CD8-positive, alpha-beta memory T cell (primary cell): ENCODE results near the gene KATNB1. TPM values are rescaled to one million over a fixed set of nuclear protein-coding genes. Genes with fewer than 3 reads are reported as not detected.
A peak's percentile ranks its signal among the peaks of the same experiment; 100 is the strongest.

Experiments used
- CTCF ChIA-PET: fragments of 350-600 bp; sonication (Branson Sonifier 250); formaldehyde crosslinking; loops from one replicate; lab custom pipeline; 2021; ENCODE audit warnings: antibody characterized with exemption; lab: Charles Lee
- POLR2A ChIA-PET: fragments of 350-600 bp; sonication (Branson Sonifier 250); formaldehyde crosslinking; loops from one replicate; lab custom pipeline; 2021; ENCODE audit warnings: antibody characterized with exemption; lab: Charles Lee
- DNase-seq, 5 donors: peaks; one replicate each; pipeline versions ENCODE4 v3.0.0 to v3.0.0-alpha.2; 2020 to 2022; ENCODE audit warnings: mixed read lengths in 1 of 5
- H3K27ac ChIP-seq: one replicate; pipeline ENCODE4 v1.7.0; 2013; ENCODE audit warnings: low read depth, mild to moderate bottlenecking, low read length, moderate library complexity
- H3K27me3 ChIP-seq: 2 replicates; pipeline ENCODE4 v1.7.0; 2013; ENCODE audit warnings: low read length, mild to moderate bottlenecking; ENCODE audit not compliant: insufficient read depth, poor library complexity, severe bottlenecking
- H3K36me3 ChIP-seq: 2 replicates; pipeline ENCODE4 v1.7.0; 2013; ENCODE audit warnings: mild to moderate bottlenecking, low read length, moderate library complexity; ENCODE audit not compliant: insufficient read depth
- H3K4me1 ChIP-seq: 2 replicates; pipeline ENCODE4 v1.7.0; 2013; ENCODE audit warnings: mild to moderate bottlenecking, low read length, moderate library complexity; ENCODE audit not compliant: insufficient read depth
- H3K4me3 ChIP-seq: 2 replicates; pipeline ENCODE4 v1.7.0; 2013; ENCODE audit warnings: mild to moderate bottlenecking, low read length
- H3K9me3 ChIP-seq: 2 replicates; pipeline ENCODE4 v1.7.0; 2013; ENCODE audit warnings: mild to moderate bottlenecking, low read length
- H3K27ac Mint-ChIP-seq, 8 donors: one replicate each; pipeline ENCODE4 v1.8.0; 2020 to 2021; ENCODE audit warnings: mixed read lengths in 8 of 8, mild to moderate bottlenecking in 6 of 8, inconsistent platforms in 3 of 8, moderate library complexity in 3 of 8
- H3K27me3 Mint-ChIP-seq, 2 donors: one replicate each; pipeline ENCODE4 v1.8.0; 2020 to 2021; ENCODE audit warnings: mixed read lengths in 2 of 2, mild to moderate bottlenecking in 1 of 2, moderate library complexity in 1 of 2
- H3K36me3 Mint-ChIP-seq, 3 donors: one replicate each; pipeline ENCODE4 v1.8.0; 2020 to 2021; ENCODE audit warnings: mixed read lengths in 3 of 3, inconsistent platforms in 1 of 3, mild to moderate bottlenecking in 1 of 3
- H3K4me1 Mint-ChIP-seq, 3 donors: one replicate each; pipeline ENCODE4 v1.8.0; 2020 to 2021; ENCODE audit warnings: mixed read lengths in 3 of 3, inconsistent platforms in 1 of 3, mild to moderate bottlenecking in 1 of 3
- H3K4me3 Mint-ChIP-seq, 7 donors: one replicate each; pipeline ENCODE4 v1.8.0; 2020 to 2021; ENCODE audit warnings: mixed read lengths in 7 of 7, mild to moderate bottlenecking in 6 of 7, moderate library complexity in 4 of 7, inconsistent platforms in 2 of 7
- H3K9me3 Mint-ChIP-seq, 5 donors: one replicate each; pipeline ENCODE4 v1.8.0; 2020 to 2022; ENCODE audit warnings: mixed read lengths in 5 of 5, mild to moderate bottlenecking in 3 of 5, moderate library complexity in 2 of 5, inconsistent platforms in 1 of 5
- polyA plus RNA-seq: library from polyadenylated mRNA; unstranded; fragments of 300-500 nt; fragmentation: Illumina TruSeq; gene quantifications from one replicate; pipeline ENCODE4 v1.2.3, GENCODE V29; 2021
- total RNA-seq, 2 experiments: library from RNA; stranded (reverse); gene quantifications; one replicate each; pipeline ENCODE4 v1.2.3, GENCODE V29; 2021

KATNB1 gene
- total and polyA plus RNA-seq, 3 experiments from 2014 or later: 29.7 to 53.0 (median 50.2) TPM

GRCh38 chr16:57704011-57704904 lies 31.3 kb upstream of the KATNB1 start:
- Histone ChIP-seq H3K36me3 (no peaks in the 10 kb centered on the region), H3K27me3 (no peaks in the 10 kb centered on the region), H3K4me3 (no peak overlapping the region), H3K4me1 (no peaks in the 10 kb centered on the region), H3K27ac (no peak overlapping the region), H3K9me3 (no peaks in the 10 kb centered on the region)
- no peaks in the 10 kb centered on the region for H3K36me3 Mint-ChIP-seq
- H3K4me1 Mint-ChIP-seq: no peaks in the 10 kb centered on the region
- CTCF ChIA-PET: no interaction called here
- H3K27ac Mint-ChIP-seq: no peak overlapping the region
- POLR2A ChIA-PET: no interaction called here
- no peak for DNase-seq
- peaks cover 1 to 19% of the 10 kb centered on the region in 2 donors for H3K27me3 Mint-ChIP-seq
- no peak overlapping the region for H3K4me3 Mint-ChIP-seq
- no peaks in the 10 kb centered on the region for H3K9me3 Mint-ChIP-seq

GRCh38 chr16:57704905-57705852 lies 30.4 kb upstream of the KATNB1 start:
- Mint-ChIP-seq H3K27ac (no peak overlapping the region), H3K27me3 (peaks cover 1 to 20% of the 10 kb centered on the region in 2 donors), H3K4me3 (no peak overlapping the region), H3K36me3 (no peaks in the 10 kb centered on the region), H3K4me1 (no peaks in the 10 kb centered on the region), H3K9me3 (no peaks in the 10 kb centered on the region)
- Histone ChIP-seq H3K4me3 (no peak overlapping the region), H3K36me3 (no peaks in the 10 kb centered on the region), H3K27ac (no peak overlapping the region), H3K4me1 (no peaks in the 10 kb centered on the region), H3K27me3 (no peaks in the 10 kb centered on the region), H3K9me3 (no peaks in the 10 kb centered on the region)
- POLR2A ChIA-PET: no interaction called here
- CTCF ChIA-PET: no interaction called here
- DNase-seq: no peak

GRCh38 chr16:57706717-57707116 lies 28.9 kb upstream of the KATNB1 start:
- no peaks in the 10 kb centered on the region for H3K9me3 Mint-ChIP-seq
- no peaks in the 10 kb centered on the region for H3K36me3 Mint-ChIP-seq
- Histone ChIP-seq H3K4me3 (no peak overlapping the region), H3K9me3 (no peaks in the 10 kb centered on the region), H3K27me3 (no peaks in the 10 kb centered on the region), H3K27ac (no peak overlapping the region), H3K4me1 (no peaks in the 10 kb centered on the region), H3K36me3 (no peaks in the 10 kb centered on the region)
- H3K4me3 Mint-ChIP-seq: no peak overlapping the region
- ChIA-PET CTCF (no interaction called here), POLR2A (no interaction called here)
- DNase-seq: no peak
- no peak overlapping the region for H3K27ac Mint-ChIP-seq
- no peaks in the 10 kb centered on the region for H3K4me1 Mint-ChIP-seq
- H3K27me3 Mint-ChIP-seq: peaks cover 5 to 24% of the 10 kb centered on the region in 2 donors

- ChIA-PET CTCF (no interaction called here), POLR2A (no interaction called here)
- Histone ChIP-seq H3K27ac (no peak overlapping the region), H3K4me1 (no peaks in the 10 kb centered on the region), H3K9me3 (no peaks in the 10 kb centered on the region), H3K27me3 (no peaks in the 10 kb centered on the region), H3K36me3 (no peaks in the 10 kb centered on the region), H3K4me3 (no peak overlapping the region)
- Mint-ChIP-seq H3K27ac (no peak overlapping the region), H3K4me3 (peak overlapping the region in 1 of 7 donors; percentile 36), H3K4me1 (no peaks in the 10 kb centered on the region), H3K36me3 (no peaks in the 10 kb centered on the region), H3K9me3 (no peaks in the 10 kb centered on the region), H3K27me3 (peaks cover 5 to 24% of the 10 kb centered on the region in 2 donors)
- DNase-seq: no peak
Measured at GRCh38 chr16:57707331-57707730, 28.2 kb upstream of the KATNB1 start.

GRCh38 chr16:57708168-57708567 lies 27.4 kb upstream of the KATNB1 start:
- CTCF ChIA-PET: no interaction called here

GRCh38 chr16:57709663-57710062 lies 25.9 kb upstream of the KATNB1 start:
- ChIA-PET CTCF (interaction anchor here (1.0 kb wide), 1 partner anchor 17 kb away, joined by 3 read pairs; no protein-coding TSS in a partner anchor), POLR2A (no interaction called here)
- H3K36me3 Mint-ChIP-seq: no peaks in the 10 kb centered on the region

More at GRCh38 chr16:57708168-57708567, 27.4 kb upstream of the KATNB1 start:
- Mint-ChIP-seq H3K27me3 (peaks cover 5 to 24% of the 10 kb centered on the region in 2 donors), H3K9me3 (no peaks in the 10 kb centered on the region), H3K36me3 (no peaks in the 10 kb centered on the region), H3K4me3 (no peak overlapping the region), H3K4me1 (no peaks in the 10 kb centered on the region), H3K27ac (no peak overlapping the region)
- H3K9me3 ChIP-seq: no peaks in the 10 kb centered on the region
- DNase-seq: no peak
- no peaks in the 10 kb centered on the region for H3K36me3 ChIP-seq
- POLR2A ChIA-PET: no interaction called here
- H3K27ac ChIP-seq: no peak overlapping the region
- H3K27me3 ChIP-seq: no peaks in the 10 kb centered on the region
- H3K4me1 ChIP-seq: no peaks in the 10 kb centered on the region
- no peak overlapping the region for H3K4me3 ChIP-seq

GRCh38 chr16:57711346-57711745 lies 24.2 kb upstream of the KATNB1 start:
- no peaks in the 10 kb centered on the region for H3K9me3 Mint-ChIP-seq
- no peaks in the 10 kb centered on the region for H3K36me3 Mint-ChIP-seq
- H3K27me3 Mint-ChIP-seq: peaks cover 7 to 31% of the 10 kb centered on the region in 2 donors
- H3K36me3 ChIP-seq: no peaks in the 10 kb centered on the region
- ChIA-PET CTCF (no interaction called here), POLR2A (no interaction called here)
- no peak overlapping the region for H3K4me3 ChIP-seq
- no peaks in the 10 kb centered on the region for H3K4me1 ChIP-seq
- no peak overlapping the region for H3K4me3 Mint-ChIP-seq
- DNase-seq: no peak
- no peaks in the 10 kb centered on the region for H3K27me3 ChIP-seq
- H3K27ac ChIP-seq: no peak overlapping the region
- peak overlapping the region in 1 of 8 donors; percentile 59 for H3K27ac Mint-ChIP-seq
- H3K9me3 ChIP-seq: no peaks in the 10 kb centered on the region
- no peaks in the 10 kb centered on the region for H3K4me1 Mint-ChIP-seq

More at GRCh38 chr16:57709663-57710062, 25.9 kb upstream of the KATNB1 start:
- Histone ChIP-seq H3K4me1 (no peaks in the 10 kb centered on the region), H3K36me3 (no peaks in the 10 kb centered on the region), H3K4me3 (no peak overlapping the region), H3K27ac (no peak overlapping the region), H3K9me3 (no peaks in the 10 kb centered on the region), H3K27me3 (no peaks in the 10 kb centered on the region)
- Mint-ChIP-seq H3K4me3 (no peak overlapping the region), H3K4me1 (no peaks in the 10 kb centered on the region), H3K27ac (no peak overlapping the region), H3K27me3 (peaks cover 6 to 26% of the 10 kb centered on the region in 2 donors), H3K9me3 (no peaks in the 10 kb centered on the region)
- DNase-seq: no peak

- ChIA-PET CTCF (no interaction called here), POLR2A (no interaction called here)
- Mint-ChIP-seq H3K4me3 (no peak overlapping the region), H3K9me3 (no peaks in the 10 kb centered on the region), H3K4me1 (no peaks in the 10 kb centered on the region), H3K27me3 (peaks cover 10 to 27% of the 10 kb centered on the region in 2 donors), H3K27ac (no peak overlapping the region), H3K36me3 (no peaks in the 10 kb centered on the region)
- Histone ChIP-seq H3K27ac (no peak overlapping the region), H3K27me3 (no peaks in the 10 kb centered on the region), H3K4me3 (no peak overlapping the region), H3K36me3 (no peaks in the 10 kb centered on the region), H3K9me3 (no peaks in the 10 kb centered on the region), H3K4me1 (no peaks in the 10 kb centered on the region)
- no peak for DNase-seq
Measured at GRCh38 chr16:57711993-57712392, 23.6 kb upstream of the KATNB1 start.
